Muscle of back (tissue), 11 donors: Measurements from ENCODE around the gene STT3A. TPM values are rescaled to one million over a fixed set of nuclear protein-coding genes. Genes with fewer than 3 reads are reported as not detected.

Experiments used
- DNase-seq, 3 donors: peaks; one replicate each; pipeline versions ENCODE4 v3.0.0 to v3.0.0-alpha.2; 2013
- polyA plus RNA-seq, 10 donors: library from polyadenylated mRNA; unstranded; fragments of 120-200 nt; gene quantifications; one replicate each; pipeline ENCODE4 v1.2.1, GENCODE V29; 2013; ENCODE audit not compliant: insufficient read length in 10 of 10

STT3A gene
- polyA plus RNA-seq, 10 donors = 110 to 150 (median 119) TPM

DNA sequence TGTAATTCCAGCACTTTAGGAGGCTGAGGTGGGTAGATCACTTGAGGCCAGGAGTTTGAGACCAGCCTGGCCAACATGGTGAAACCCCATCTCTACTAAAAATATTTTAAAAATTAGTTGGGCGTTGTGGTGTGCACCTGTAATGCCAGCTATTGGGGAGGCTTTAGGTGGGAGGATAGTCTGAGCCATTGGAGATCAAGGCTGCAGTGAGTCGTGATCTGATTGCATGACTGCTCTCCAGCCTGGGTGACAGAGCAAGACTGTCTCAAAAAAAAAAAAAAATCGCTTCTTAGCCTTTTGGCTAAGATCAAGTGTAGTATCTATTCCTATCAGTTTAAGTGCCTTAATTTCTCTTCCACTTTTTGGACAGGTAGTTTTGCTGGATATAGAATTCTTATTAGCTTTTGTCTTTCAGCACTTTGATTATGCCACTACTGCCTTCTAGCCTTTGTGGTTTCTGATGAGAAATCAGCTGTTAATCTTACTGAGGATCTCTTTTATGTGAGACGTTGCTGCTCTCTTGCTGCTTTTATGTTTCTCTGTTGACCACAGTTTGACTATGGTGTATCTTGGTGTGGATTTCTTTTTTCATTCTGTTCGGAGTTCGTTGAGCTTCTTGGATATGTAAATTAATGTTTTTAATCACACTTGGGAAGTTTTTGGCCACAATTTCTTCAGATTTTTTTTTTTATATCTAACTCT, 57.0 kb downstream of the STT3A start:
- no peak for DNase-seq

DNA sequence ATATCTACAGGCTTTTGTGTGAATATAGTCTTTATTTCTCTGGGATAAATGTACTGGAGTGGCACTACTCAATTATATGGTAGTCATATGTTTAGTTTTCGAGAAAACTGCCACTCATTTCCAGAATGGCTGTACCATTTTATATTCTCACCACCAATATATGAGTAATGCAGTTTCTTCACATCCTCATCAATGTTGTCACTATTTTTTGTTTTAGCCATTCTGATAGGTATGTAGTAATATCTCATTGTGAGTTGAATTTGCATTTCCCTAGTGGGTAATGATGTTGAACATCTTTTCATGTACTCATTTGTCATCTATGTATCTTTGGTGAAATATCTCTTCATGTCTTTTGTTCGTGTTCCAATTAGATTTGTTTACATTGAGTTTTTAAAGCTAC, 70.0 kb downstream of the STT3A start:
- no peak for DNase-seq

DNA sequence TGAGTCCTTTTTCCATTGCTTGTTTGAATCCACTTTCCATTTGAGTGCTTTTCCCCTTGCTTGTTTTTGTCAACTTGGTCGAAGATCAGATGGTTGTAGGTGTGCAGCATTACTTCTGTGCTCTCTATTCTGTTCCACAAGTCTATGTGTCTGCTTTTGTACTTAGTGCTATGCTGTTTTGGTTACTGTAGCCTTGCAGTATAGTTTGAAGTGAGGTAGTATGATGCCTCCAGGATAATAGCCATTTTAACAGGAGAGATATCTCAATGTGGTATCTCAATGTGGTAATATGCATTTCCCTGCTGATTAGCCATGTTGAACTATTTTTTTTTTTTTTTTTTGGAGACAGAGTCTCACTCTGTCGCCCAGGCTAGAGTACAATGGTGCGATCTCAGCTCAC, 71.3 kb downstream of the STT3A start:
- no peak for DNase-seq

DNA sequence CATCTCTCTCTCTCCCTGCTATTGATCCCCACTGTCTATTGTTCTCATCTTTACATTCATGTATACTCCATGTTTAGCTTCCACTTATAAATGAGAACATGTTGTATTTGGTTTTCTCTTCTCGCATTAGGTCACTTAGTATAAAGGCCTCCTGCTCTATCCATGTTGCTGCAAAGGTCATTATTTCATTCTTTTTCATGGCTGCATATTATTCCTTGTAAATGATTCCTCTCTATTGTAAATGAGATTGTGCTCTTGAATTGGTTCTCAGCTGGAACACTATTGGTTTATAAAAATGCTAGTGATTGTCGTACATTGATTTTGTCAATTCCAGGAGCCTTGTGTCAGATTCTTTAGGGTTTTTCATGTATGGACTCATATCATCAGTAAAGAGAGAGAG, 74.5 kb downstream of the STT3A start:
- DNase-seq = no peak

DNA sequence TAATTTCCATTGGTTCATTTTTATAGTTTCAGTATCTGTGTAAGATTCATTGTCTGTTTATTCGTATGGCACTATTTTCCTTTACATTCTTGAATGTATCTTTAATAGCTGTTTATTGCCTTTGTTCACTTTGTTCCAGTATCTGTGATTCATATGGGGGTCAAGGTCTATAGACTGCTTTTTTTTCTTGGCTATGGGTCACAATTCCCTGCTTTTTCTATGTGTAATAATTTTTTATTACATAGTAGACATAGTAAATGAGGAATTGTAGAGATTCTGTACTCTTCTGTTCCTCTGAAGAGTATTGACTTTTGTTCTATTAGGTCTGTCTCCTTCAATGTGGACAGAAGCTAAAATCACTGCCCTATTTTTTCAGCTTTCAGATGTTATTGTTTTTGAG, 77.5 kb downstream of the STT3A start:
- DNase-seq = no peak

DNA sequence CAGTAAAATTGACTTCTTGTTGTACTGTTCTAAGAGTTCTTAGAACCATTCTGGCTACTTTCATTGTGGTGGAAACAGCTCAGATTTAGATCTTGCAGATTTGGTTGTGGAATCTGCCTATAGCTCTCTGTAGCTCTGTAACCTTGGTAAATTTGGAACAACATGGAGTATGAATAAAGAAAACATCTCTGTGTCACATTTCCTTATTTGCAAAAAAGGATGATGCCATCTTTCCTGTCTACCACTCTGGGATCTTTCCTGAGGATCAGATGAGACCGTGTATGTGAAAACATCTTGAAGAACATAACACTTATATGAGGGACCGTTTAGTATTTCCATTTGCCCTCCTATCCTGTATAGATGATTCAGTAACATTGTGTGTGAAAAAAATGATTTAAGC, 78.9 kb downstream of the STT3A start:
- no peak for DNase-seq

Other genes starting within 250 kb of the STT3A start
- gene FEZ1, start 96.6 kb upstream of the STT3A start, polyA plus RNA-seq = 10 to 100 TPM in 4 of 10 donors, 1 to 10 TPM in 6; 7.7 to 17.4 (median 9.2) TPM
- gene EI24, start 23.4 kb upstream of the STT3A start, polyA plus RNA-seq = 10 to 100 TPM; 65.6 to 78.0 (median 68.8) TPM
- gene CHEK1, start 32.3 kb downstream of the STT3A start, polyA plus RNA-seq = 10 to 100 TPM in 4 of 10 donors, 1 to 10 TPM in 6; 6.5 to 17.2 (median 9.9) TPM
- under 1 TPM; 0.18 to 0.55 (median 0.36) TPM for gene ACRV1, start 88.0 kb downstream of the STT3A start, polyA plus RNA-seq
- gene PATE1, start 153.4 kb downstream of the STT3A start, polyA plus RNA-seq = not detected
- gene PATE2, start 186.0 kb downstream of the STT3A start, polyA plus RNA-seq = under 1 TPM in 1 of 10 donors, not detected in 9; 0.14 TPM
- gene PATE3, start 195.3 kb downstream of the STT3A start, polyA plus RNA-seq = not detected
- gene PATE4, start 240.5 kb downstream of the STT3A start, polyA plus RNA-seq = under 1 TPM in 2 of 10 donors, not detected in 8; 0.13 to 0.22 TPM